ENCODE measurements around the gene PWWP2B.
"Not testable (repeated sequence)": the region's sequence is repeated elsewhere in the genome, so short reads cannot be mapped to it uniquely, and the experiment has no call there.

Gene PWWP2B

GRCh38 chr10:132436096-132436495 lies 39.1 kb downstream of the PWWP2B start:
- DNase-seq = not testable (repeated sequence)

DNA sequence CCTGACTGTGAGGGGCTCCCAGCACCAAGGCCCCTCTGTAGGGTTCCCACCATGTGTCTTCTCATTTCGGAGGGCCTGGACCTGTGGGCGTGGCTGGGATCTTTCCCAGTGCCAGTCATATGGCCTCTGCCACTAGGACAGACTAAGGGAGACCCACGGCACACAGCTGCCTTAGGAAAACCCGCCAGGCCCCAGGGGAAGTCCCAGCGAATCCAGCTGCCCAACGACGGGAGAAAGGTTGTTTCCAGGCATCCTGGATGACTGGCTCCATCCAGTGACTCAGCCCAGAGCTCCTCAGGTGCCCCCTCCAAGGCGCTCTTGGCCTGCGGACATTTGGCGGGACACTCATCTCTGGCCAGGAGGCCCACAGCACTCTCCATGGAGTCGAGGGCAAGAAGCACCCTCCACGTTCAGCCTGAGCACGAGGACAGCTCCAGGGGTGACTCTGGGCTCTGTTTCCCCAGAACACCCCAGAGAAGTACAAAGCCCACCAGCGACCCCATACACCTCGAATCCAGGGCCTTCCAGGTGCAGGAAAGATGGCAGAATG lies 39.9 kb downstream of the PWWP2B start:
- DNase-seq = no peak

- no peak for DNase-seq
Observed at GRCh38 chr10:132437541-132437950, 40.5 kb downstream of the PWWP2B start.

GRCh38 chr10:132438091-132439024 lies 41.4 kb downstream of the PWWP2B start:
- DNase-seq = no peak

DNA sequence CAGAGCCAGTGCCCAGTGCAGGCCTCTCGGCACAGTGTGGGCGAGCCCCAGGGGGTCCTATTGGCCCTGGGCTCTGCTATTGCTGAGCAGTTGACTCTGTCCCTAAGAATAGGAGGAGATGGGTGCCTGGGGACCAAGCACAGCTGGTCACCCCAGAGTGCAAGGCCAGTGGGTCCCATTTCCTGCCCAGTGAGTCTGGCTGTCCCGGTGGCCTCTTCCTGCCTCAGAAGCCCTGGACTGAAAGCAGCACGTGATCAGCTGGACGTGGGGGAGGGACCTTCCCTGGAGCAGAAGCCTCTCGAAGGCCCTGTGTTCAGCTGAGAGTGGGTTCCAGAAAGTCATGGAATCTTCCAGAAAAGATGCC lies 42.0 kb downstream of the PWWP2B start:
- DNase-seq = no peak

GRCh38 chr10:132439424-132440163 lies 42.6 kb downstream of the PWWP2B start:
- no peak for DNase-seq

GRCh38 chr10:132440791-132441565 lies 44.0 kb downstream of the PWWP2B start:
- DNase-seq = no peak

DNA sequence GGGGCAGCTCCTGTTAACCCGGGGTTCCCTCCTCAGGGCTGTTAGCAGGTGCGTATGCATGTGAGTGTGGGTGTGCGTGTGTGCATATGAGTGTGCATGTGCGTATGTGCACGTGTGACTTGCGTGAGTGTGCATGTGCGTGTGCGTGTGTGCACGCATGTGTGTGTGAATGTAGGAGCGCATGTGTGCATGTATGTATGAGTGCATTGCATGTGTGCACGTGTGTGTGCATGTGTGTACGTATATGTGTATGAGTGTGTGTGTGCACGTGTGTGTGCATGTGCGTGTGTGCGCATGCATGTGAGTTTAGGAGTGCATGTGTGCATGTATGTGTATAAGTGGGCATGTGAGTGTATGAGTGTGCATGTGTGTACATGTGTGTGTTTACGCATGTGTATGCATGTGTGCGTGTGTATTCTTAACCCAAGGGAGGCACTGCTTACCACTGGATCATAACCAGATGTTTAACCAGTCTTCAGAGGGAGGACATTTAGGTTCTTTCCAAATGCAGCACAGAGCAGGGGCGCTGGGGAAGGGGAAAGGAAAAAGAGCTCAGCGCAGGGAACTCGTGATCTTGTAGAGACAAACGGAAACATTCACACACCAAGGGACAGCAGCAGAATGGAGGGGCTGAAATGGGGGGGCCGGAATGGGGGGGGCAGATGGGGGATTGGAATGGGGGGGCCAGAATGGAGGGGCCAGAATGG lies 45.0 kb downstream of the PWWP2B start:
- no peak for DNase-seq

DNA sequence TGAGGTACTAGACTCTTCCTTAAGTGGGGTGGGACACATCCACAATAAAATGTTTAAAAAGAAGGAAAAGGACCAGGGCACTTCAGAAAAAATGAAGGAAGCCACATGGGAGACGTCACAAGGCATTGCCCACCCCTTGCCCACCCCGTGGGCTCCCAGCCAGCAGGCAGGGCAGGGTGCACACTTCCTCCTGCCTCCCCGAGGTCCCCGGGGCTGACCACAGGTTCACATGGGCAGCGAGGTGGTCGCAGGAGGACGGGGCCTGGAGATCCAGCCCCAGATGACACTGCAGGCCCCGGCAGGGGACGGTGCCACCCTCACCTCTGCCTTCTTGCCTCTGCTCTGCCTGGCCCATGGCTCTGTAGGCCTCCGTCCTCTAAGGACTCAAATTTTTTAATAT lies 45.6 kb downstream of the PWWP2B start:
- no peak for DNase-seq

- peak; percentile 69 for DNase-seq
Observed at GRCh38 chr10:132443605-132443982, 46.6 kb downstream of the PWWP2B start.

DNA sequence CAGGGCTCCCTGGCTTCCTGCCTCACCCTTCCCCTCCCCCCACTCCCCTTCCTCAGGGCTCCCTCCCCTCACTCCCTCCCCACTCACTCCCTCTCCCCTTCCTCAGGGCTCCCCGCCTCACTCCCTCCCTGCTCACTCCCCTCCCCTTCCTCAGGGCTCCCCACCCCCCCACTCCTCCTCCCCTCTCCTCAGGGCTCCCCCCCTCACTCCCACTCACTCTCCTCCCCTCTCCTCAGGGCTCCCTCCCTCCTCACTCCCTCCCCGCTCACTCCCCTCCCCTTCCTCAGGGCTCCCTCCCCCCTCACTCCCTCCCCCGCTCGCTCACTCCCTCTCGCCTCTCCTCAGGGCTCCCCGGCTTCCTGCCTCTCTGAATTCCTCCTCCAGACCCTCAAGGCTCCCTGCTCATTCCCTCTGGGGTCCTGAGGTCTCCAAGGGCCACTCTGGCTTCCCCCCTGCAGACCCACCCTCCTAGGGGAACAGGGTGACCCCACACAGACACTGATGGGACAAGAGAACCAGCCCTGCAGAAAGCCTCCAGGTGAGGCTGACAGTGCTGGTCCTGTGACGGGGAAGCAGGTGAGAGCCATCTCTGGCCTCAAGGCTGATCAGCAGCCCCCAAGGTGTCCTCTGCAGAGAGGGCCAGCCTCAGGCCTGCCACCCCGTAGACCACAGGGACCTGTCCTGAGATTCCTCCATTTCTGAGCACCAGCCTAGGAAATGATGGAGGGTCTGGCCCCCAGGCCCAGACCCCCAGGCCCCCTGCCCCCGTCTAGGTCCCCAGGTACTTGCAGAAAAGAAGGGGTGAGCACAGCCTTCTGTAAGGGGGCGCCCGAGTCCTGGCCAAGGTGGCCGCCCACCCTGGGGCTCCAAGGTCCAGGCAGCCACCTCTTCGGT lies 47.2 kb downstream of the PWWP2B start:
- peak in 1 of 2 experiments; percentile 24 for DNase-seq

GRCh38 chr10:132444877-132445351 lies 47.9 kb downstream of the PWWP2B start:
- no peak for DNase-seq

DNA sequence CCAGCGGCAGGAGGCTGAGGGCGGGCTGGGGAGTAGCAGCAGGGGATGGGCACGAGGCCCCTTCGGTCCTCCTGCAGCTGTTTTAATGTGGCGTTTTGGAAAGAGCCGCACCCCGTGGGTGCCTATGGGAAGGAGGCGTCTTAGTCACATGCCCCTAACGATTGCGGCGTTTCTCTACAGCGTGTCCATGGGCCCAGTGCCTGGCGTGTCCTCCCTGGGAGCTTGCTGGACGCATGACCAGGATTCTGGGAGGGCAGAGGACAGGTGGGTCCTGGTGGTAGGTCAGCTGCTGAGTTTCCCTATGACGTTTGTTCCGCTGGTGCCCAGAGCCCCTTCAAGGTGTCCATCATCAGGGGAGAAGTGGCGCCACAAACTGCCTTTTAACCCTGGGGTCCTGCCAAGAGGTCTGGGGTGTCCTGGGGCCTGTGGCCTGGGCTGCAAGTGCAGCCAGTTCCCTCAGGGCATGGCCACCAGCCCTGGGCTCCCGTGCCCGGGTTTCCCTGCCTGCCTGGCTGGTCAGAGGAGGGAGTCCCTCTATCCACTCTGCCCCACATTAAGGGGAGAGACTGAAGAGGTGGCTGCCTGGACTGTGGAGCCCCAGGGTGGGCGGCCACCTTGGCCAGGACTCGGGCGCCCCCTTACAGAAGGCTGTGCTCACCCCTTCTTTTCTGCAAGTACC lies 48.7 kb downstream of the PWWP2B start:
- DNase-seq = no peak

- DNase-seq = no peak
Observed at GRCh38 chr10:132446195-132446581, 49.2 kb downstream of the PWWP2B start.

GRCh38 chr10:132446661-132447445 lies 49.9 kb downstream of the PWWP2B start:
- peak; percentile 55 to 60 for DNase-seq

GRCh38 chr10:132447446-132448247 lies 50.6 kb downstream of the PWWP2B start:
- peak; percentile 65 to 66 for DNase-seq

- DNase-seq = peak in 1 of 2 experiments; percentile 29
Observed at GRCh38 chr10:132448248-132448731, 51.3 kb downstream of the PWWP2B start.

GRCh38 chr10:132449051-132449810 lies 52.2 kb downstream of the PWWP2B start:
- DNase-seq = no peak
